ENCODE results near the gene NDST1. TPM values are rescaled to one million over a fixed set of nuclear protein-coding genes. Genes with fewer than 3 reads are reported as not detected.

NDST1 gene
- total RNA-seq, 1 donor from 2014 or later: 228 TPM

DNA sequence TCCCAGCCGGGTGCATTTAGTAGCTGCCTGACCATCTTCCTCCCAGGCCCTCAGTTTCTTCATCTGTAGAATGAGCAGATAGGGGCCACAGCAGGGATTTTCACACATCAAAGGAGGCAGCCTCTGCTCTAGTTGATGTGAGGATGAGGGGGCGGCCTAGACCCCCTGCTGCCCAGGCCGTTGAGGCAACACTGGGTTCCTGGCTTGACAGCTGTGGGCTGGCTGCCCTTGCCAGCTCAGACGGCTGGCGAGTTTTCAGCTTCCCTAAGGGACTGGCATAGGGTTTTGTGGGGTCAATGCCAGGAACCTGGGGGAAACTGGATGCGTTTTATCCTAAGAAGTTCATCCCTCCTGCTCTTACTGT is 49.6 kb downstream of the NDST1 start:
- TF ChIP-seq, protein P1, sequence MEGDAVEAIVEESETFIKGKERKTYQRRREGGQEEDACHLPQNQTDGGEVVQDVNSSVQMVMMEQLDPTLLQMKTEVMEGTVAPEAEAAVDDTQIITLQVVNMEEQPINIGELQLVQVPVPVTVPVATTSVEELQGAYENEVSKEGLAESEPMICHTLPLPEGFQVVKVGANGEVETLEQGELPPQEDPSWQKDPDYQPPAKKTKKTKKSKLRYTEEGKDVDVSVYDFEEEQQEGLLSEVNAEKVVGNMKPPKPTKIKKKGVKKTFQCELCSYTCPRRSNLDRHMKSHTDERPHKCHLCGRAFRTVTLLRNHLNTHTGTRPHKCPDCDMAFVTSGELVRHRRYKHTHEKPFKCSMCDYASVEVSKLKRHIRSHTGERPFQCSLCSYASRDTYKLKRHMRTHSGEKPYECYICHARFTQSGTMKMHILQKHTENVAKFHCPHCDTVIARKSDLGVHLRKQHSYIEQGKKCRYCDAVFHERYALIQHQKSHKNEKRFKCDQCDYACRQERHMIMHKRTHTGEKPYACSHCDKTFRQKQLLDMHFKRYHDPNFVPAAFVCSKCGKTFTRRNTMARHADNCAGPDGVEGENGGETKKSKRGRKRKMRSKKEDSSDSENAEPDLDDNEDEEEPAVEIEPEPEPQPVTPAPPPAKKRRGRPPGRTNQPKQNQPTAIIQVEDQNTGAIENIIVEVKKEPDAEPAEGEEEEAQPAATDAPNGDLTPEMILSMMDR (IDR thresholded peaks at IDR 0.05): no peak
- peaks cover 58% of the 10 kb centered on the region for H3K4me1 Mint-ChIP-seq (ENCODE audit: low read depth)
- H3K27ac Mint-ChIP-seq (ENCODE audit: unreplicated experiment): peak overlapping the region; percentile 79
- no peak overlapping the region for H3K4me3 Mint-ChIP-seq (ENCODE audit: unreplicated experiment)
- peak; percentile 75 for DNase-seq (ENCODE audit: low spot score)
- no peaks in the 10 kb centered on the region for H3K9me3 Mint-ChIP-seq (ENCODE audit: low read depth)
- peaks cover 10% of the 10 kb centered on the region for H3K36me3 Mint-ChIP-seq (ENCODE audit: low read depth)
- no peaks in the 10 kb centered on the region for H3K27me3 Mint-ChIP-seq (ENCODE audit: low read depth)

DNA sequence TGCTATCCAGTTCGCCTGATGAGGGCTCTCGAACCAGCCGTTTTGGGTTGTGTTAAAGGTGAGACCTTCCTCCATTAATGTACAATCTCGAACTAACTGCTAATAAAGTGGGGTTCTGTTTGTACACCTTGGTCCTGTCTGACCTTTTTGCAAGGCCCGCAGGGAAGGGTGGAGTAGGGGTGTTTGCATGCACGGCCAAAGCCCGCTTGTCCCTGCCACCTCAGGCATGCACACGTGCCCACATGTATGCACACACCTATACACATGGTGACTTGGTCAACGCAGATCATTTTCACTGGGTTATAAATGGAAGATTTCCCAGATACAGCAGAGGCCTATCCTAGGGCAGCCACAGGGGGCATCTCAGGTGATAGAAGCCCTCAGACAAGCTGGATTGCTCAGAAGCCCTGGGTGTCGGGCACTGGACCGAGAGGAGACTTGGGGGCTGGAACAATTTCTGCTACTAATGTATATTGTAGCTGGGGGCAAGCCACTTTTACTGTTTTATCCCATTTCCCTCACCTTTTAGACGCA is 50.2 kb downstream of the NDST1 start:
- Mint-ChIP-seq H3K36me3 (ENCODE audit: low read depth) (peaks cover 9% of the 10 kb centered on the region), H3K27ac (ENCODE audit: unreplicated experiment) (peak overlapping the region; percentile 17), H3K27me3 (ENCODE audit: low read depth) (no peaks in the 10 kb centered on the region), H3K4me1 (ENCODE audit: low read depth) (peaks cover 64% of the 10 kb centered on the region), H3K9me3 (ENCODE audit: low read depth) (peaks cover 5% of the 10 kb centered on the region), H3K4me3 (ENCODE audit: unreplicated experiment) (no peak overlapping the region)
- TF ChIP-seq, protein P1 (IDR thresholded peaks at IDR 0.05): no peak
- peak; percentile 36 for DNase-seq (ENCODE audit: low spot score)

DNA sequence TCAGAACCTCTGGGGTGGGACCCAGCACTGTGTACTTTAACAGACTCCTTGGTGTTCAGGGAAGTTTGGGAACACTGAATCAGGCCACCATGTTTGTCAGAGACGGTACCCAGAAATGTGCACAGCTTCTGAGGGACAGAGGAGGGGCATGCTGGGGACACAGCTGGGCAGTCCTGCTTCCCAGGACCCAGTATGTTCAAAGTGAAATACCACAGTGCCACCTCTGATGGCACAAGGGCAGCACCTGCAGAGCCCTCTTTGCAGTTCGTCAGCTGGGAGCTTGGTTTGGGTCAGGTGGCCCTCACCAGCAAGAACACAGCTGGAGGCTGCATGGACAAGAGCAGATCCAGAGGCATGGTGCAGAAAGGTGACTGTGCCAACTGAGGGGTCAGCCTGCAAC is 51.2 kb downstream of the NDST1 start:
- DNase-seq (ENCODE audit: low spot score): peak; percentile 33
- peaks cover 5% of the 10 kb centered on the region for H3K9me3 Mint-ChIP-seq (ENCODE audit: low read depth)
- no peaks in the 10 kb centered on the region for H3K27me3 Mint-ChIP-seq (ENCODE audit: low read depth)
- no peak overlapping the region for H3K4me3 Mint-ChIP-seq (ENCODE audit: unreplicated experiment)
- H3K4me1 Mint-ChIP-seq (ENCODE audit: low read depth): peaks cover 64% of the 10 kb centered on the region
- H3K36me3 Mint-ChIP-seq (ENCODE audit: low read depth): peaks cover 7% of the 10 kb centered on the region
- TF ChIP-seq, protein P1 (IDR thresholded peaks at IDR 0.05): no peak
- peak overlapping the region; percentile 95 for H3K27ac Mint-ChIP-seq (ENCODE audit: unreplicated experiment)

DNA sequence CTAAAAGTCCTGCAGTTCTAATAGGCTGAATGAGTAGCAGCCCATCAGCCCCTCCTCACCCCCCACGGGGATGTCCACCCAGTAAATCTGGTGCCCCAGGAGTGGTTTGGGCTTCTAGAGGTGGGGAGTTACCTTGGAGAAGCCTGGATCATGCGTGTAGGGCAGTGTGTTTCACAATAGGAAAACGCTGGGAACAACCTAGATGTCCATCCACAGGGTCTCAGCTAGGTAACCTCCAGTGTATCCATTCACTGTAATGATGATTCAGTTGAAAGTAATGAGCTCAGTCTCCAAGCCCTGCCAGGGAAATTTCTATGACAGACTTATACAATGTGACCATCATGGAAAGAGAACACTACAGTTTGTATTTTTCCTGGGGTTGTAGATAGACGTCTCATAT is 51.8 kb downstream of the NDST1 start:
- peaks cover 5% of the 10 kb centered on the region for H3K9me3 Mint-ChIP-seq (ENCODE audit: low read depth)
- H3K27ac Mint-ChIP-seq (ENCODE audit: unreplicated experiment): peak overlapping the region; percentile 95
- H3K4me1 Mint-ChIP-seq (ENCODE audit: low read depth): peaks cover 64% of the 10 kb centered on the region
- H3K36me3 Mint-ChIP-seq (ENCODE audit: low read depth): peaks cover 7% of the 10 kb centered on the region
- TF ChIP-seq, protein P1 (IDR thresholded peaks at IDR 0.05): no peak
- H3K27me3 Mint-ChIP-seq (ENCODE audit: low read depth): no peaks in the 10 kb centered on the region
- H3K4me3 Mint-ChIP-seq (ENCODE audit: unreplicated experiment): no peak overlapping the region
- peak; percentile 36 for DNase-seq (ENCODE audit: low spot score)

DNA sequence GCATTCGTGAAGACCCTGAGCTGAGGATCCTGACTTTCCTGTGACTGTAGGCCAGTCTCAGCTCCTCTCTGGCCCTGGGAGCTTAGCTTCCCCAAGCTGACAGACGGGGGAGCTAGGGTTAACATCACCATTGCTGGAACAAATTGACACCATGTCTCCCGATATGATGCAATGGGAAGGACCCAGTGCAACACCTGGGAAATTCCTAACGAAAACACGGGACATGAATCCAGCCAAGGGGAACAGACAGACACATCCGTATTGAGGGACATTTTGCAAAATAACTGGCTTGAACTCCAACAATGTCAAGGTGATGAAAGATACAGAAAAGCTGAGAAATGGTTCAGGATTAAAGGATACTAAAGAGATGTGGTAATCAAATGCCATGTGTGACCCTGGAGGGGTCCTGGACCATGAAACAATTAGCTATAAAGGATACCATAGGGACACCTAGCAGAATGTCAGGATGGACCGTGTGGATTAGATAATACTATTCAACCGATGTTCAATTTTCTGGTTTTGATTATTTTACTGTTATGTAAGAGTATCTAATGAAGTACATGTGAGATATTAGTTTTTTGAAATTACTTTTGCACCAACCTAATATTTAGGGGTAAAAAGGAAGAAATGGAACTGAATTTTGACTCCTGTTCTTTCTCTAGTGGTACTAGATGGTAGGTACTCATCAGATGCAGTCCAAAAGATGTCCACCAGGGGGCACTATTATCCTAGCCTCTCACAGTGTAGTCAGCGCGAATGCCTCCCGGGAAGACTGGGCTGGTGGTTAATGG is 52.7 kb downstream of the NDST1 start:
- TF ChIP-seq, protein P1 (IDR thresholded peaks at IDR 0.05): peak; percentile 93
- Mint-ChIP-seq H3K36me3 (ENCODE audit: low read depth) (peaks cover 7% of the 10 kb centered on the region), H3K27ac (ENCODE audit: unreplicated experiment) (peak overlapping the region; percentile 95), H3K9me3 (ENCODE audit: low read depth) (peaks cover 5% of the 10 kb centered on the region), H3K4me3 (ENCODE audit: unreplicated experiment) (no peak overlapping the region), H3K4me1 (ENCODE audit: low read depth) (peaks cover 64% of the 10 kb centered on the region), H3K27me3 (ENCODE audit: low read depth) (no peaks in the 10 kb centered on the region)
- DNase-seq (ENCODE audit: low spot score): peak; percentile 35

Data from chondrocyte (in vitro differentiated cells).